Osteocyte (in vitro differentiated cells): ENCODE results near the gene C10orf143. TPM values are rescaled to one million over a fixed set of nuclear protein-coding genes. Genes with fewer than 3 reads are reported as not detected.
"Not testable (repeated sequence)": the region's sequence is repeated elsewhere in the genome, so short reads cannot be mapped to it uniquely, and the experiment has no call there.

Source experiments
- DNase-seq: peaks from one replicate; pipeline ENCODE4 v3.0.0; 2021; ENCODE audit warnings: mixed read lengths; ENCODE audit not compliant: unreplicated experiment; ENCODE audit errors: extremely low spot score
- H3K27ac Mint-ChIP-seq: one replicate; pipeline ENCODE4 v1.8.0; 2021; ENCODE audit warnings: mild to moderate bottlenecking, mixed read lengths; ENCODE audit not compliant: unreplicated experiment
- H3K27me3 Mint-ChIP-seq: one replicate; pipeline ENCODE4 v1.8.0; 2021; ENCODE audit warnings: mixed read lengths; ENCODE audit not compliant: unreplicated experiment
- H3K36me3 Mint-ChIP-seq: one replicate; pipeline ENCODE4 v1.8.0; 2021; ENCODE audit warnings: mixed read lengths; ENCODE audit not compliant: unreplicated experiment
- H3K4me1 Mint-ChIP-seq: one replicate; pipeline ENCODE4 v1.8.0; 2021; ENCODE audit warnings: mixed read lengths; ENCODE audit not compliant: unreplicated experiment
- H3K4me3 Mint-ChIP-seq: one replicate; pipeline ENCODE4 v1.8.0; 2021; ENCODE audit warnings: mild to moderate bottlenecking, moderate library complexity, mixed read lengths; ENCODE audit not compliant: unreplicated experiment
- H3K9me3 Mint-ChIP-seq: one replicate; pipeline ENCODE4 v1.8.0; 2021; ENCODE audit warnings: mixed read lengths; ENCODE audit not compliant: unreplicated experiment
- CTCF ChIP-seq: fragments of 200-600 bp; sonication (generic); IDR thresholded peaks from 2 replicates; pipeline ENCODE4 v1.5.0; 2021; ENCODE audit warnings: antibody characterized with exemption, mild to moderate bottlenecking, moderate library complexity
- total RNA-seq: library from RNA; stranded (reverse); gene quantifications from 2 replicates; pipeline ENCODE4 v1.2.1, GENCODE V29; 2021

C10orf143 gene
- total RNA-seq, 1 donor from 2014 or later, result 4.1 TPM

- H3K4me3 Mint-ChIP-seq, result no peak overlapping the region
Measured at GRCh38 chr10:130024779-130025325, 85.8 kb downstream of the C10orf143 start.

GRCh38 chr10:130024326-130024725, 86.3 kb downstream of the C10orf143 start:
- H3K9me3 Mint-ChIP-seq, result not testable (repeated sequence)

More at GRCh38 chr10:130024779-130025325, 85.8 kb downstream of the C10orf143 start:
- Mint-ChIP-seq H3K9me3 (no peaks in the 10 kb centered on the region), H3K27me3 (no peaks in the 10 kb centered on the region), H3K27ac (no peak overlapping the region), H3K4me1 (no peaks in the 10 kb centered on the region), H3K36me3 (no peaks in the 10 kb centered on the region)
- TF ChIP-seq CTCF, result no peak
- DNase-seq, result no peak

GRCh38 chr10:130023454-130024230, 87.0 kb downstream of the C10orf143 start:
- TF ChIP-seq CTCF, result no peak
- no peaks in the 10 kb centered on the region for H3K9me3 Mint-ChIP-seq
- no peaks in the 10 kb centered on the region for H3K27me3 Mint-ChIP-seq
- DNase-seq, result no peak
- no peak overlapping the region for H3K27ac Mint-ChIP-seq
- H3K36me3 Mint-ChIP-seq, result no peaks in the 10 kb centered on the region
- no peak overlapping the region for H3K4me3 Mint-ChIP-seq
- no peaks in the 10 kb centered on the region for H3K4me1 Mint-ChIP-seq

More at GRCh38 chr10:130024326-130024725, 86.3 kb downstream of the C10orf143 start:
- not testable (repeated sequence) for H3K36me3 Mint-ChIP-seq, DNase-seq, H3K4me3 Mint-ChIP-seq, H3K4me1 Mint-ChIP-seq, H3K27ac Mint-ChIP-seq, H3K27me3 Mint-ChIP-seq

GRCh38 chr10:130022511-130023299, 87.9 kb downstream of the C10orf143 start:
- no peak overlapping the region for H3K4me3 Mint-ChIP-seq
- DNase-seq, result peak; percentile 81
- H3K27me3 Mint-ChIP-seq, result no peaks in the 10 kb centered on the region
- no peak overlapping the region for H3K27ac Mint-ChIP-seq
- no peak for TF ChIP-seq CTCF
- no peaks in the 10 kb centered on the region for H3K4me1 Mint-ChIP-seq
- H3K9me3 Mint-ChIP-seq, result no peaks in the 10 kb centered on the region
- H3K36me3 Mint-ChIP-seq, result no peaks in the 10 kb centered on the region

GRCh38 chr10:130022086-130022485, 88.5 kb downstream of the C10orf143 start:
- Mint-ChIP-seq H3K27me3 (no peaks in the 10 kb centered on the region), H3K9me3 (no peaks in the 10 kb centered on the region), H3K4me3 (no peak overlapping the region), H3K4me1 (no peaks in the 10 kb centered on the region), H3K36me3 (no peaks in the 10 kb centered on the region), H3K27ac (no peak overlapping the region)
- DNase-seq, result peak; percentile 63
- no peak for TF ChIP-seq CTCF
